HCT116 (cell line): Measurements from ENCODE around the gene TAS2R13.

Source experiments
- CTCF ChIP-seq, 3 experiments: fragments of 200-600 bp in 1 of 3; sonication (generic) in 1 of 3; IDR thresholded peaks in 2 of 3; conservative IDR thresholded peaks in 1 of 3; 2 replicates each; pipeline ENCODE4 v1.5.1; 2012 to 2017; ENCODE audit warnings: low read depth in 2 of 3, low read length in 2 of 3, antibody characterized with exemption in 1 of 3, borderline replicate concordance in 1 of 3, control low read depth in 1 of 3, mild to moderate bottlenecking in 1 of 3, mixed read lengths in 1 of 3, mixed run types in 1 of 3, moderate library complexity in 1 of 3; ENCODE audit not compliant: insufficient read depth in 1 of 3
- FOSL1 ChIP-seq: IDR thresholded peaks from 2 replicates; pipeline ENCODE4 v1.6.1; 2012; ENCODE audit warnings: low read depth
- POLR2AphosphoS5 ChIP-seq: IDR thresholded peaks from 2 replicates; pipeline ENCODE4 v1.6.1; 2011; ENCODE audit warnings: mild to moderate bottlenecking, low read depth, low read length, moderate library complexity
- ZNF274 ChIP-seq: fragments of 200-500 bp; sonication (Bioruptor generic); IDR thresholded peaks from 2 replicates; pipeline ENCODE4 v1.6.1; 2014; ENCODE audit warnings: mild to moderate bottlenecking, low read depth, low read length, inconsistent platforms

GRCh38 chr12:10926269-10926668, 16.9 kb upstream of the TAS2R13 start:
- no peak for TF ChIP-seq CTCF (IDR thresholded peaks at IDR 0.05 in 2 of 3, conservative IDR thresholded peaks at IDR 0.05 in 1 of 3; ENCODE audit: borderline replicate concordance in 1 of 3, insufficient read depth in 1 of 3, low read depth in 2 of 3, low read length in 2 of 3)
- no peak for TF ChIP-seq ZNF274
- TF ChIP-seq POLR2AphosphoS5: no peak
- no peak for TF ChIP-seq FOSL1
